HCEC 1CT (cell line): ENCODE measurements around the gene GPATCH4.
"Not testable (repeated sequence)": the region's sequence is repeated elsewhere in the genome, so short reads cannot be mapped to it uniquely, and the experiment has no call there.

Experiments used
- DNase-seq: peaks from one replicate; pipeline ENCODE4 v3.0.0-alpha.2; 2017

Gene GPATCH4

GRCh38 chr1:156625436-156626078, 24.3 kb upstream of the GPATCH4 start:
- no peak for DNase-seq

- no peak for DNase-seq
Observed at GRCh38 chr1:156624814-156625435, 23.6 kb upstream of the GPATCH4 start.

GRCh38 chr1:156623946-156624813, 22.9 kb upstream of the GPATCH4 start:
- DNase-seq = peak; percentile 55

- DNase-seq = no peak
Observed at GRCh38 chr1:156622581-156623297, 21.5 kb upstream of the GPATCH4 start.

- DNase-seq = no peak
Observed at GRCh38 chr1:156619582-156619955, 18.3 kb upstream of the GPATCH4 start.

- no peak for DNase-seq
Observed at GRCh38 chr1:156618853-156619581, 17.7 kb upstream of the GPATCH4 start, which contains the start of gene HAPLN2. Gene HAPLN2, plus strand, starts transcription at chr1:156619415. Its CDS starts 4,076 bp downstream, at chr1:156623491.

GRCh38 chr1:156616463-156616862, 15.2 kb upstream of the GPATCH4 start:
- no peak for DNase-seq

- DNase-seq = no peak
Observed at GRCh38 chr1:156615946-156616345, 14.7 kb upstream of the GPATCH4 start.

- no peak for DNase-seq
Observed at GRCh38 chr1:156612666-156613065, 11.4 kb upstream of the GPATCH4 start.

- DNase-seq = not testable (repeated sequence)
Observed at GRCh38 chr1:156610072-156610471, 8.8 kb upstream of the GPATCH4 start.

GRCh38 chr1:156608981-156609380, 7.7 kb upstream of the GPATCH4 start:
- DNase-seq = no peak

GRCh38 chr1:156608036-156608674, 6.9 kb upstream of the GPATCH4 start:
- peak; percentile 71 for DNase-seq

- not testable (repeated sequence) for DNase-seq
Observed at GRCh38 chr1:156607344-156607743, 6.1 kb upstream of the GPATCH4 start.

- DNase-seq = no peak
Observed at GRCh38 chr1:156602557-156602993, 1.3 kb upstream of the GPATCH4 start.

GRCh38 chr1:156601892-156602291, 613 bp upstream of the GPATCH4 start:
- DNase-seq = no peak

- DNase-seq = no peak
Observed at GRCh38 chr1:156600733-156601121, 552 bp downstream of the GPATCH4 start.

- no peak for DNase-seq
Observed at GRCh38 chr1:156599811-156600210, 1.5 kb downstream of the GPATCH4 start.

GRCh38 chr1:156598731-156599432, 2.4 kb downstream of the GPATCH4 start:
- no peak for DNase-seq

GRCh38 chr1:156598125-156598524, 3.2 kb downstream of the GPATCH4 start:
- no peak for DNase-seq

- no peak for DNase-seq
Observed at GRCh38 chr1:156596426-156596825, 4.9 kb downstream of the GPATCH4 start.

GRCh38 chr1:156595016-156595415, 6.3 kb downstream of the GPATCH4 start:
- no peak for DNase-seq
